ENCODE results near the gene BUB1B. TPM values are rescaled to one million over a fixed set of nuclear protein-coding genes. Genes with fewer than 3 reads are reported as not detected.

BUB1B gene
- total RNA-seq, 1 experiment from 2014 or later: 192 TPM

GRCh38 chr15:40161693-40162391 is 973 bp downstream of the BUB1B start:
- no peaks in the 10 kb centered on the region for H3K27me3 Mint-ChIP-seq (ENCODE audit: low read depth)
- TF ChIP-seq ZMAT4 (CRISPR knock-in tag; IDR thresholded peaks at IDR 0.05) (no peak), MXD4 (CRISPR knock-in tag; IDR thresholded peaks at IDR 0.05; ENCODE audit: borderline replicate concordance) (no peak), ATF6 (CRISPR knock-in tag; IDR thresholded peaks at IDR 0.05) (no peak), ZNF263 (CRISPR knock-in tag; IDR thresholded peaks at IDR 0.05; ENCODE audit: low read depth) (no peak), PRRX2 (CRISPR knock-in tag; IDR thresholded peaks at IDR 0.05) (no peak), IRF2 (CRISPR knock-in tag; IDR thresholded peaks at IDR 0.05; ENCODE audit: borderline replicate concordance, low read depth) (no peak), RORB (CRISPR knock-in tag; IDR thresholded peaks at IDR 0.05) (no peak)
- DNase-seq (ENCODE audit: low spot score) (no peak), ATAC-seq (no peak)
- no peaks in the 10 kb centered on the region for H3K9me3 Mint-ChIP-seq
- H3K4me3 Mint-ChIP-seq: no peak overlapping the region
- CTCF ChIA-PET: interaction anchor here (0.9 to 4.4 kb wide), 10 partner anchors 24 to 117 kb away, joined by 3 to 27 read pairs (median 5); partner anchors contain the start of genes BMF and PAK6
- no peak overlapping the region for H3K27ac Mint-ChIP-seq
- POLR2A ChIA-PET: interaction anchor here (0.6 to 3.3 kb wide), 5 partner anchors 19 to 228 kb away, joined by 3 to 33 read pairs (median 4); partner anchors contain the start of gene BMF
- peaks cover 32% of the 10 kb centered on the region for H3K36me3 Mint-ChIP-seq
- H3K4me1 Mint-ChIP-seq: peaks cover 32% of the 10 kb centered on the region

GRCh38 chr15:40162552-40162951 is 1.7 kb downstream of the BUB1B start:
- H3K9me3 Mint-ChIP-seq: no peaks in the 10 kb centered on the region
- POLR2A ChIA-PET: interaction anchor here (3.3 kb wide), 1 partner anchor 55 kb away, joined by 33 read pairs; the partner anchor contains the start of gene BMF
- CTCF ChIA-PET: interaction anchor here (0.9 to 4.4 kb wide), 8 partner anchors 25 to 117 kb away, joined by 3 to 27 read pairs (median 7); partner anchors contain the start of gene BMF
- no peak for ATAC-seq
- peaks cover 27% of the 10 kb centered on the region for H3K4me1 Mint-ChIP-seq
- DNase-seq (ENCODE audit: low spot score): no peak
- H3K27me3 Mint-ChIP-seq (ENCODE audit: low read depth): no peaks in the 10 kb centered on the region
- no peak overlapping the region for H3K27ac Mint-ChIP-seq
- H3K36me3 Mint-ChIP-seq: peaks cover 36% of the 10 kb centered on the region
- no peak overlapping the region for H3K4me3 Mint-ChIP-seq
- no peak for TF ChIP-seq OVOL2 (CRISPR knock-in tag; IDR thresholded peaks at IDR 0.05; ENCODE audit: borderline replicate concordance)
- TF ChIP-seq MAX (CRISPR knock-in tag; IDR thresholded peaks at IDR 0.05): no peak
- TF ChIP-seq NFATC4 (CRISPR knock-in tag; IDR thresholded peaks at IDR 0.05): no peak
- no peak for TF ChIP-seq FOXP1 (CRISPR knock-in tag; IDR thresholded peaks at IDR 0.05; ENCODE audit: borderline replicate concordance)
- TF ChIP-seq HMGXB4 (CRISPR knock-in tag; IDR thresholded peaks at IDR 0.05): no peak
- TF ChIP-seq GTF2I (CRISPR knock-in tag; conservative IDR thresholded peaks at IDR 0.05): no peak
- TF ChIP-seq ZNF281 (CRISPR knock-in tag; IDR thresholded peaks at IDR 0.05): no peak
- TF ChIP-seq ESRRA (CRISPR knock-in tag; IDR thresholded peaks at IDR 0.05; ENCODE audit: borderline replicate concordance): no peak
- no peak for TF ChIP-seq MXD4 (CRISPR knock-in tag; IDR thresholded peaks at IDR 0.05; ENCODE audit: borderline replicate concordance)
- TF ChIP-seq PREB (CRISPR knock-in tag; IDR thresholded peaks at IDR 0.05; ENCODE audit: borderline replicate concordance): no peak
- TF ChIP-seq ZNF232 (CRISPR knock-in tag; IDR thresholded peaks at IDR 0.05): no peak
- TF ChIP-seq IRF1 (CRISPR knock-in tag; IDR thresholded peaks at IDR 0.05): no peak

Measured in WTC11 (cell line).